CD4-positive, alpha-beta T cell treated with Interleukin-6 for 4 hours (primary cell): Measurements from ENCODE around the gene CD69.
"Not testable (repeated sequence)": the region's sequence is repeated elsewhere in the genome, so short reads cannot be mapped to it uniquely, and the experiment has no call there.

Experiments
- DNase-seq: peaks from one replicate; pipeline ENCODE4 v3.0.0-alpha.2; 2020; ENCODE audit warnings: mixed read lengths

CD69 gene

DNA sequence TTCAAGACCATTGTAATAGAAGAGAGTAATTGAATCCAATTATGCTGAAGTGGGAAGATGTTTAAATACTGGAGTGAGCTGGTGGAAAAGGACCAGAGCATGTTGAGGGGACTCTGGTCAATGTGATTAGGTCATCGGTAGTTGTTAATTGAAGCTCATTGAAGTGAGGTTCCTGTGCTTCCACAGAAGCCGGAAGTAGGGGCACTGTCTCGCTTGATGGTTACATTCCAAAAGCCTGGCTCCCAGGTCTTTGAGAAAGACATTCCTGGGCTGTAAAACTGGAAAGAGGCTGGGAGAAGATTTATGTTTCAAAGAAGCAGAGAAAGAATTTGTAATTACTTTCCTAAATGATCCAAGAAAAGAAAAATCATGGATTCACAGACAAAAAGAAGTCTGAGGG, 15.5 kb downstream of the CD69 start:
- DNase-seq, result no peak

DNA sequence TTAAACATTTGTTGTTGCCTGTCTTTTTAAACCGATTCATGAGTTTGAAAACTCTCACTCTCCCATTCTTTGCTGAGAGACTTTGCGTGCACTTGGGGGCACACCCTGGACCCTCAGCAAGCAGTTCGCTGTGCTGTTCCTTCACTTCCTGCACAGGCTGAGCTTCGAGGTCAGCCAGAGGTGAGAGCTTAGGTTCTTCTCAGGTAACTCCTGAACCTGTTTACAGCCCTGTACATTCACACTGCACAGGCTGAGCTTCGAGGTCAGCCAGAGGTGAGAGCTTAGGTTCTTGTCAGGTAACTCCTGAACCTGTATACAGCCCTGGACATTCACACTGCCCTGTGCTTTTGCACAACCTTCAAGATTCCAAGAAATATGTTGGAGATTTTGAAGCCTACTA, 18.0 kb downstream of the CD69 start:
- DNase-seq, result peak; percentile 54

DNA sequence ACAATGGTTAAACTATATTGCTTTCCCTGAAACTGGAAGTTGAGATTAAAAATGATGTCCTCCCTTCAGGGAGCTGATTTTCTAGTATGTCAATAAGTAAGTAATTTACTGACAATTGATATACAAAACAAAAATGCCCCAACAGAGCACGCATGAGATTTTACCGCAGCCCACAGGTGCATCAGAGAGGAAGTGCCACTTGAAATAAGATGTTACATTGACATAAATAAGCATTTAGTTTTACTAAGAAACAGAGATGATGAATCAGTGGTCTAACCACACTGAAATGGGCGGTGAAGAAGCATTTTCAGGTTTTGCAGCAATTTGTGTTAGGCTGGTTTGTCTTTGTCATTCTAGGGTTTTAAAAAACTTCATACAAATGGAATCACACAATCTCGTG, 19.0 kb downstream of the CD69 start:
- DNase-seq, result peak; percentile 75

DNA sequence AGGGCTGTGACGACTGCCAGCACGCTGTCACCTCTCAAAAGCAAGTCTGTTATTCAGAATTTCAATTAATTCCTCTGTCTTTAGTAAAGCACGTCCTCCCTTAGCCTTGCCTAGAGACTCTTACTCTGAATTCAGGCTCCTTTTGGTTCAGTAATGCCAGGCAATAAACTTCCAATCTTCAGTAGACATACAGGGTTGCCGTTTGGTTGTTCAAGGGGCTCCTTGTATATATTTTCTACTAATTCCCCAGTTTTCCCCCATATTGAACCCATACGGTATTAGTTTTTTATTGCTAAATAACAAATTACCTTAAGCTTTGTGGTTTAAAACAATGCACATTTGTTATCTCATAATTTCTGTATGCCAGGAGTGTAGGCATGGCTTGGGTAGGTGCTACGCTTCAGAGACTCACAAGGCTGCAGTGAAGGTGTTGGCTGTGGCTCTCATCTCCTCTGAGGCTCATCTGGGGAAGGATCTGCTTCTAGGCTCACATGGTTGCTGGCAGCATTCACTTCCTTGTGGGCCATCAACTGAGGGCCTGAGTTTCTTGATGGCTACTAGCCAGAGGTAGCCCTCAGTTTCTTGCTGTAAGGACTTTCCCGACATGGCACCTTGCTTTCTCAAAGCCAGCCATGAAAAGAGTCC, 20.5 kb downstream of the CD69 start:
- DNase-seq, result peak; percentile 30

DNA sequence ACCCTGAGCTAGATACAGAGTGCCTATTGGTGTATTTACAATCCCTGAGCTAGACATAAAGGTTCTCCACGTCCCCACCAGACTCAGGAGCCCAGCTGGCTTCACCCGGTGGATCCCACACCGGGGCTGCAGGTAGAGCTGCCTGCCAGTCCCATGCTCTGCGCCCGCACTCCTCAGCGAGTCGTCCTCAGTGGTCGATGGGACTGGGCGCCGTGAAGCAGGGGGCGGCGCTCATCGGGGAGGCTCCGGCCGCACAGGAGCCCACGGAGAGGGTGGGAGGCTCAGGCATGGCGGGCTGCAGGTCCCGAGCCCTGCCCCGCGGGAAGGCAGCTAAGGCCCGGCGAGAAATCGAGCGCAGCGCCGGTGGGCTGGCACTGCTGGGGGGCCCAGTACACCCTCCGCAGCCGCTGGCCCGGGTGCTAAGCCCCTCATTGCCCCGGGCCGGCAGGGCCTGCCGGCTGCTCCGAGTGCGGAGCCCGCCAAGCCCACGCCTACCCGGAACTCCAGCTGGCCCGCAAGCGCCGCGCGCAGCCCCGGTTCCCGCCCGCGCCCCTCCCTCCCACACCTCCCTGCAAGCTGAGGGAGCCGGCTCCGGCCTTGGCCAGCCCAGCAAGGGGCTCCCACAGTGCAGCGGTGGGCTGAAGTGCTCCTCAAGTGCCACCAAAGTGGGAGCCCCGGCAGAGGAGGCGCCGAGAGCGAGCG, 21.1 kb downstream of the CD69 start:
- DNase-seq, result peak; percentile 19

DNA sequence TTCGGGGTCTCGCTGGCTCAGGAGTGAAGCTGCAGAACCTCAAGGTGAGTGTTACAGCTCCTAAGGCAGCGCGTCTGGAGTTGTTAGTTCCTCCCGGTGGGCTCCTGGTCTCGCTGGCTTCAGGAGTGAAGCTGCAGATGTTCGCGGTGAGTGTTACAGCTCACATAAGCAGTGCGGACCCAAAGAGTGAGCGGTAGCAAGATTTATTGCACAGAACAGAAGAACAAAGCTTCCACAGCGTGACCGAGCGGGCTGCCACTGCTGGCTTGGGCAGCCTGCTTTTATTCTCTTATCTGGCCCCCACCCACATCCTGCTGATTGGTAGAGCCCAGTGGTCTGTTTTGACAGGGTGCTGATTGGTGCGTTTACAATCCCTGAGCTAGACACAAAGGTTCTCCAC, 21.8 kb downstream of the CD69 start:
- not testable (repeated sequence) for DNase-seq

DNA sequence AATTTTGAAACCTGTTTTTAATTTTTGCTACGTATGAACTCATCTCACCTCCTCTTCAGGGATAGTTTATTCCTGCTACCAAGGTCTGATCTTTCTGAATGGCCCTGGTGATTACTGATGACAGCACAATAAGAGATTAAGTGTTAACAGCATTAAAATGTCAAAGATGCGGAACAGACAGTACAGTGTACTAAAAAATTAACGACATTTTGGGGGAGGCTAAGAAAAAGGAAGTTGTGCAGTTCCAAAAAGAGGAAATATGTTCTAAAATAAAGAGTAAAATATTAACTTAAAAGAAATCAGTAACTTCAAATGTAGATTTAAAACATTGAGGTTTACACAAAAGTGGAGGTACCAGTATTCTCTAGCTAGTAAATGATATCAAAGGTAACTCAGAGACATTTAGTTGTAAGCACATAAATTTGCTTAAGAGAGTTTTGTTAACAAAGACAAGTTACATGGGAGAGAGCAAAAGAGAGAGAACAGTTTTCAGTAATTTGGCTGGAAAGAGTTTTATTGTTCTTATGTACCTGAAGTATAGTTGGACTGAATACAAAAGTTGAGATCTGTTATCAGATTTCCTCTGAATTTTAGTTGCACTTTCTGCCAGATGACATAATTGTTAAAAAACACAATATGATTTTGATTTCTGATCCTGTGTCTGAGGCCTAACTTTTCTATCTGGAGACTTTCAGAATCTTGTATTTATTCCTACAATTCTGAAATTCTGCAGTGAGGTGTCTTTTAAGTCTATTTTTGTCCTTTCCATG, 23.6 kb downstream of the CD69 start:
- DNase-seq, result no peak

DNA sequence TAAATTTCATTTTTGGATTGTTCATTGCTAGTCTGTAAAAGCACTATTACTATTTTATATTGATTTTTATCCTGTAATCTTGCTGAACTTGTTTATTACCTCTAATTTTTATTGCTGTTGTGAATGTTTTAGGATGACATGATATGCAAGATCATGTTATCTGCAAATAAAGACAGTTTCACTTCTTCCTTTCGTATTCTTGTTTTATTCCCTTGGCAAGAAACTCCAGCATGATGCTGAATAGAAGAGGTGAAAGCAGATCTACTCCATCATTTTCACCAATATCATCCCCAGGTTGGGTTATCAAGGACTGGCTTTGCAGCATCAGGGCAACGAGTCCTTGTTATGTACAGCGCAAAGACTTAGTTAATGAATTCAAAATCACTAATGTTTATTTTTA, 25.1 kb downstream of the CD69 start:
- no peak for DNase-seq

DNA sequence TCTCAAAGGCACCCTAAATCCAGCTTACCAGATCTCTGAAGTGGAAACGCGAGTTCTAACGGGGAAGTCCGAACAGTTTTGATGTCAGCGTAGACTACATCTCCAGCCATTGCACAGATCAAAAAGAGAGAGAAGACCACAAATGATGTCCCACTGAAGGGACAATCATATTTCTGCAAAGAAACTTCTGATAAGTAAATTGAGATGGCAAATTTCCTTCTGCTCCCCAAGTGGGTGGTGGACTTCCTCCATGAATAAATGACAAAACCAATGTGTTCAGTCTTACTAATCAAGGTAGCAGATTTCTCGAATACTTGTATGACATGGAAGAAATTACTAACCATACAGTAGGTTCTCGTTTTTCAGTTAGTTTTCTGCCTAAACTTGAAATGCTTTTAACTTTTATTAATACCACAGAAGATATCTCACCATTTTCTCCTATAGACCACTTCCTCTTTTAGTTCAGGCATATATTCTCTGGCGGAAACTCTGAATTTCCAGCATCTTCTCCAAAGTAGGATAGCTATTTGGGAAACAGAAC, 27.7 kb downstream of the CD69 start, which contains the start of gene CLECL1:
CLECL1 (minus strand) TSS at position 177 of the 541 bp plus-strand sequence.
- no peak for DNase-seq

DNA sequence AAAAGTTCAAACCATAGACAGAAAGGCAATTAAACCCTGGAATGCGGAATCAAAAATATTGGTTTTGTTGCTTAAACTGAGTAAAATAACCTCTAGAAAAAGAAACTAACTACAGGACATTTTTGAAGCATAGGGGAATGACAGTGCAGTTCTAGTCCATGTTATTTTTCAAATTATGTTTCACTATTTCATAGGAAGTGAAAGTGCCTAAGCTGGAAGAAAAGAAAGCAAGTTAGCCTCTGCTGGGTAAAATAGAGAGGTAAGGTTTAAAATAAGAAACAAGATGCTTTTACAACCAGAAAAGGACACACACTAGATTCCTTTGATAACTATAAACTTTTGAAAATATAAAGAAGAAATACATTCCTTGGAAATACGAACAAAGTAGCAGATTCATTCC, 28.9 kb downstream of the CD69 start:
- DNase-seq, result no peak

DNA sequence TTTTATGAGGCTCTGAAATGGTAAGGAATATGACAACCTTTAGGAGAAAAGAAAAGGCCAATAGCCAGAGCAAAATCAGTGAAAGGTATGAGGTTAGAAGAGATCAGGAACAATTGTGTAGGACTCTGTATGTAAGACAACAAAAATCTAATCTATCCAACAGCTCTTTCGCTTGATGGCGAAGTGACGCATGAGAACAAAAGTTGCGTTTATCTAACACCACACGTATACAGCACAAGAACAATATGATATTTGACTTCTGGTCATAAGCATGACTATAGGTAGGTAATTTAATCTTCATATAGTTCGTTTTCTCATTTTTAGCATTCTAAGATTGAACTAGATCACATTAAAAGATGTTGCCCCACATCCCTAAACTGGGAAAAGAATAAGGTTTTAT, 29.3 kb downstream of the CD69 start:
- no peak for DNase-seq

DNA sequence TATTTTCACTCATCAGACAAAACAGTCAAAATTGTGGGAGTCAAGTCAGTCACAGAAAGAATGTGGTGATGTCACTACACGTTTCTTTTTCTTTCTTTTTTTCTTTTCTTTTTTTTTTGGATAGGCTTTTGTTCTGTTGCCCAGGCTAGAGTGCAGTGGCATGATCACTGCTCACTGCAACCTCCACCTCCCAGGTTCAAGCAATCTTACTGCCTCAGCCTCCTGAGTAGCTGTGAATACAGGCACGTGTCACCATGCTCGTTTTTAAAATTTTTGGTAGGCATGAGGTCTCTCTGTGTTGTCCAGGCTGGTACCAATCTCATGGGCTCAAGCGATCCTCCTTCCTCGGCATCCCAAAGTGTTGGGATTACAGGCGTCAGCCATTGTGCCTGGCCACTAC, 30.1 kb downstream of the CD69 start:
- no peak for DNase-seq

DNA sequence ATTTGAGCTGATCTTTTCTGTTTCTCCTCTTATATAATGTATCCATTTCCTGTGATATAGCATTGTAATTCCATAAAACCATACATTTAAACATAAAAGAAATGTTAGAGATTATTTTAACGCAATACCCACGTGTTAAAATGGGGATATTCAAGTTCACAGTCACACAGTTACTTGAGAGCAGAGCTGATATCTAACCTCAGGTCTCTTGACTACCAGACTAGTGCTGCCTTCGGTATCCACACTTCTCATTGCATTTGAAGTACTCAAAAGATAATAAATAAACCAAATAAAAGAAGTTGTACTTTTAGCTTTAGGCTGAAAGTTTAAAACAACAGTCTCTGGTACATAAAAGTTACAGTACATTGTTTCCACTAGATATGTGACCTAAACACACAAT, 30.7 kb downstream of the CD69 start:
- DNase-seq, result no peak

DNA sequence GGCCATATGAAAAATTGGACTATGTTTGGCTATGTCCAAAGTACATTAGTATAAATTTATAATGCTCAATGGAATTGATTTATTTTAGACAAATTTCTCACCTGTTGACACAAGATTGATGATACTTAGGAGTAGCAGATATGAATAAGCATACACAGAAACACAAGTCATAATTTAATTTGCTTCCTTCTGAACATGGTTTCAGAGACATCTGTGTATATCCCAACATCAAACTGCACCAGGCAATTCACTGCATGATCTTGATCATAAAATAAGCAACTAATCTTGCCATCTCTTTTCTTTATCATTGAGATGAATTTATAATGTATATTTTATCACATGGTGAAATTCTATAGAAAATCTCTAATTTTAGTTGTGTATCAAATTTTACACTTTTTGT, 31.6 kb downstream of the CD69 start:
- no peak for DNase-seq

DNA sequence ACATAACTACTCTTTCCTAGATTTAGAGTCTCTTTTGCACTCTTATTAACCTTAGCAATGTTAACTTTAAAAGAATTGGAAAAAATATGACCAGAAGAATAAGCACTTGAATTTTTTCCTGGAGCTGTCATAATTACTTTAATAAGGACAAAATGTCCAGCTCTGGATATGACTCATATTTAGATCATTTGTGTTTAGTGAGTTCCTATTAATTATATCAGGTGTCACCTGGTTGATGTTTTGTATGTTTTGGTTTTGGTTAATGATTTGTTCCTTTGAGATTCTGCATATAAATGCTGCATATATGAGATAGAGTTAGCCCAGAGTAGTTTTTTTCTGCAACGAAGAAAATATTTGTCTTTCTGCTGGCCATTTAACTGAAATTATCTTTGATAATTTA, 32.9 kb downstream of the CD69 start:
- no peak for DNase-seq

DNA sequence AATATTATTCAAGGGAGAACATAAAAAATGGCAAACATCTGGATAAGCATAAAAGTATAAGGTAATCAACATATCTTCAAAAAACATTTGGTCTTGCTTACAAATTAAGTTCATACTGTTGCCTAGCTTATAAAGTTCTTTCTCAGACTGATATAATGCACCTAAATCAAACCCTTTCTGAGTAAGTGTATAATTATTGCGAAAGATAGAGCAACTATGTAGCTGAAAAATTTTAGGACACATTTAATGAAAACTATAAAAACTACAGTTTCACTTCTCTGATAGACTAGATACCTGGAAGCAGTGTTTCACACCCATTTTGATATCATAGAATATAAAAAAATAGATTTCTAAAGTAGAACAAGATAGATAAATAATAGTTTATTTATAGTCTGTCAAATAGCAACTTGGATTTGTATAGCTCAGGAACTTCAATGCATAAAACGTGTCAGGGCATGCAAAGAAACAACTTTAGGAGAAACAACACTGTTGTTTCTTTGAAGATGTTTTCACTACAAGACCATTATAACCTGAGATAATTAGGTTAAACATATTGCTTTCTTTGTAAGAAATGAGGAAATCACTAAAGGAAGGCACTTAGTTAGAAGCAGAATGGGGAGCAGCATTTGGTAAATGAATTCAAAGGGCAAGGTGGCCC, 35.4 kb downstream of the CD69 start:
- no peak for DNase-seq

DNA sequence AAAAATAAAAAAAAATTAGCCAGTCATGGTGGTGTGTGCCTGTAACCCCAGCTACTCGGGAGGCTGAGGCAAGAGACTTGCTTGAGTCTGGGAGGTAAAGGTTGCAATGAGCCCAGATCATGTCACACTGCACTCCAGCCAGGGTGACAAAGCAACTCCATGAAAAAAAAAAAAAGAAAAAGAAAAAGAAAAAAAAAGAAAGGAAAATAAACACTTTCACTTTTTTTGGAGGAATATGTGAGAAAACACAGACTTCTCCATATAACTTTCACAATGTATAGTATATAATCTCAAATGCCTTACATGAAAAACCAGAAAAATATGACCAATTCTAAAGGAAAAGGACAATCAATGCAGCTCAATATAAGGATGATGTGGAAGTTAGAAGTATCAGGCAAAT, 36.7 kb downstream of the CD69 start:
- DNase-seq, result no peak

DNA sequence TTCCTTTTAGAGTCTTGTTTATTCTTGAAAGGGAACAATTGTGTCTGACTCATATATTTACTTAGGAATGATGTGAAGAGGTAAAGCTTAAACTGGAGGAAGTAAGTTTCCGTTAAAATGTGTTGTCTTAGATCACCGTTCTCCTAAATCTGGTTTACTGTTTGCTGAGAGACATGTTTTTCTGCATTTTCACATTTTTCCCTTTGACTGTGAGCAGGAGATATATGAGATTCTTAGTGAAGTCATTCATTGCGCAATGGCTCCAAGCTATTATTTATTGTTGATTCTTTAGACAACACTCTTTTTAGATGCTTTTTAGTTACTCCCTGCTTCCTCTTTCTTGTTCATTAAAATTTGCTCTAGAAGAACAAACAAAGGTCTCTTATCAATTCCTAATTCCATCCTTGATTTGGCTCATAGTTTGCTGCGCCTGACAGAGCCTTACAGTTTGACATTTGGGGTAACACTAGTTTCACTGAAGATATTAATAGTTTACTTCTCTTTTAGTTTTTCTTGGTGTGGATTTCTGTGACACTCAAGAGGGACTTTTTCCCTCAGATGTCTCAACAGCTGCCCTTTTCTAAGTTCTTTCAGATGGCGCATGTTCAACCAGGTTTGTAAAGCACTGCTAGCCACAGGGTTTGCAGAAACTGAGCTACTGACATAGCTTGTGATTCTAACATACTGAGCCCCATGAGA, 39.2 kb downstream of the CD69 start:
- no peak for DNase-seq

DNA sequence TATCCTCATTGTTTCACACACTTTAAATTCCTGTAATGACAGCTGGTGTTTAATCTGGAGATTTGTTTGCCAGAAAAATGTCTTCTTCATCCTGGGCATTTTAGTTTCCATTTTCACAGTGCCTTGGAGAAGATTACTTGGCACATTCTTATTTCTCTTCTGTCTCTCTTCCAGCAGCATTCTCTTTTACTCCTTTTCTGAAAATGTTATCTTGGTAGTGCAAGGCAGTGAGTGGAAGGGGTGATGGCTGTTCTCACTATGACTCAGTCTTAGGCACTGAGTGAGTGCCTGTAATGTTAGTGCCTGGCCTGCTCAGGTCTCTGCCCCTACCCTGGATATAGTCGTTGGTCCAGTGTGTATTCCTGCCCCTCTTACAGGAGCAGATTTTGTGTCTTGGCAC, 40.9 kb downstream of the CD69 start:
- DNase-seq, result no peak

DNA sequence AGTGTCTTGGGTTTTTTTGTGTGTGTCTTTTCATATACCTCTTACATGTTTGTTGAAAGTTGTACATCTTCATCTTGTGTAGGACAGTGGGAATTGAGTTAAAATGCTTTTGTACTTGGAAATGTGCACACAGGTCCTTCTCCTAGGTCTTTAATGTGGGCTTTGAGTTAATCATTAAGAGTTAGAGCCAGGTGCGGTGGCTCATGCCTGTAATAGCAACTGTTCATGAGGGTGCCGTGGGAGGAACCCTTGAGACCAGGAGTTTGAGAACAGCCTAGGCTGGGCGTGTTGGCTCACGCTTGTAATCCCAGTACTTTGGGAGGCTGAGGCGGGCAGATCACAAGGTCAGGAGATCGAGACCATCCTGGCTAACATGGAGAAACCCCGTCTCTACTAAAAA, 41.7 kb downstream of the CD69 start:
- no peak for DNase-seq

DNA sequence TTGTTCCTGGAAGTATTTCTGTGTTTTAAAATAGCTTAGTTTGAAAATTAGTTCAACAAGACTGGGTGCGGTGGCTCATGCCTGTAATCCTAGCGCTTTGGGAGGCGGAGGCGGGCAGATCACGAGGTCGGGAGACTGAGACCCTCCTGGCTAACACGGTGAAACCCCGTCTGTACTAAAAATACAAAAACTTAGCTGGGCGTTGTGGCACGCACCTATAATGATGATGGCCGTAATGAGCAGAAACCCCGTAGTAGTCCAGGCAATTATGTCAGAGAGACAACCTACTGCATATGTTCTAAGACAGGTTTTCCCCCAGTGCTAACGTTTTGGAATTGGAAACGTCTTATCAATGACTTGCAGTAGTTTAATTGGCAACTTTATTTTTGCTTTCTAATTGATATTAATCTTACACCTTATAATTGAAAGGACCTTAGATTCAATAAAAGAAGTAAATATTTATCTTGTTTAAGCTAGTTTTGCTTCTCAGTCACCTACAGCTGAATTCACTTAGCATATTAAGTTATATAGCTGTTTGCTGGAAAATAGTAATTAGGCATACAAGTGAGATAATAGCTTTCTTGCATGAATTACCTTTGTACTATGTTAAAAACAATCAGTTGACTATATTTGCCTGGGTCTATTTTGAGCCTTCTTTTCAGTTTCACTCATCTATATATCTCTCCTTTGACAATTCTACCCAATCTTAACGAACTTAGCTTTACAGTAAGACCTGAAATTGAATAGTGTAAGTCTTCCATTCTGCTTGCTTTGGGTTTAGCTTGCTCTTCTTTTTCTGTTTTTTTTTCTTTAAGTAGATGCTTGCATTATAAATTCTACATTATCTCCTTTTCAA, 43.4 kb downstream of the CD69 start:
- no peak for DNase-seq
